ENCODE measurements around the gene CLBA1.

Gene CLBA1

DNA sequence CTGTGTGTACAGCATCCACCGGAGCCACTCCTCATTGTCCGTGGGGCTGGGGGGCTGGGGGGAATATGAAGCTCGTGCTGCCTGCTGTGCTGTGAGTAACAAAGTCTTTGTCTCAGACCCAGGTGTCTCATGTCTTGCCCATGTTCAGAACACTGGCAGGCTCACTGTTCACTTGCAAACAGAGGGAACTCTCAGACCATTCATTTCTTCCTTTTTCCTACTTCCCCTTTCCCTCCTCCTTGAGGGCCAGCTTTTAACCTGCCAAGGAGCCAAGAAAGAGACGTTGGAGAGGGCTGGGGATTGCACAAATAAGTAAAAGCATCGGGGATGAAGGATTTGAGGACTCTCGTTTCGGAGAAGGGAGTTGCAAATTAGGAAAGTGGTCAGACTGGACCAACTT, 58.1 kb downstream of the CLBA1 start:
- Histone ChIP-seq H3K9ac (ENCODE audit: low read depth, low read length, poor library complexity, severe bottlenecking) (no peak overlapping the region), H4K20me1 (ENCODE audit: insufficient read depth, low read length, poor library complexity, severe bottlenecking) (no peaks in the 10 kb centered on the region), H3K36me3 (ENCODE audit: insufficient read depth, low read length) (no peaks in the 10 kb centered on the region), H2AFZ (ENCODE audit: low read length) (no peak overlapping the region), H3K4me1 (ENCODE audit: insufficient read depth, low read length, poor library complexity, severe bottlenecking) (no peaks in the 10 kb centered on the region), H3F3A (ENCODE audit: low read depth) (no peaks in the 10 kb centered on the region), H3K9me2 (replicated peaks; ENCODE audit: low read depth, low read length) (no peaks in the 10 kb centered on the region), H3K79me2 (ENCODE audit: insufficient read depth, low read length) (no peaks in the 10 kb centered on the region), H3K4me3 (ENCODE audit: low read length, poor library complexity, severe bottlenecking) (no peak overlapping the region), H3K27me3 (ENCODE audit: insufficient read depth, low read length, poor library complexity, severe bottlenecking) (no peaks in the 10 kb centered on the region), H3K4me2 (ENCODE audit: low read depth, low read length, poor library complexity, severe bottlenecking) (no peak overlapping the region), H3K9me3 (ENCODE audit: insufficient read depth, low read depth, low read length) (no peaks in the 10 kb centered on the region)
- no peak for TF ChIP-seq EZH2phosphoT487 (IDR thresholded peaks at IDR 0.05; ENCODE audit: borderline replicate concordance)
- TF ChIP-seq, protein P1, sequence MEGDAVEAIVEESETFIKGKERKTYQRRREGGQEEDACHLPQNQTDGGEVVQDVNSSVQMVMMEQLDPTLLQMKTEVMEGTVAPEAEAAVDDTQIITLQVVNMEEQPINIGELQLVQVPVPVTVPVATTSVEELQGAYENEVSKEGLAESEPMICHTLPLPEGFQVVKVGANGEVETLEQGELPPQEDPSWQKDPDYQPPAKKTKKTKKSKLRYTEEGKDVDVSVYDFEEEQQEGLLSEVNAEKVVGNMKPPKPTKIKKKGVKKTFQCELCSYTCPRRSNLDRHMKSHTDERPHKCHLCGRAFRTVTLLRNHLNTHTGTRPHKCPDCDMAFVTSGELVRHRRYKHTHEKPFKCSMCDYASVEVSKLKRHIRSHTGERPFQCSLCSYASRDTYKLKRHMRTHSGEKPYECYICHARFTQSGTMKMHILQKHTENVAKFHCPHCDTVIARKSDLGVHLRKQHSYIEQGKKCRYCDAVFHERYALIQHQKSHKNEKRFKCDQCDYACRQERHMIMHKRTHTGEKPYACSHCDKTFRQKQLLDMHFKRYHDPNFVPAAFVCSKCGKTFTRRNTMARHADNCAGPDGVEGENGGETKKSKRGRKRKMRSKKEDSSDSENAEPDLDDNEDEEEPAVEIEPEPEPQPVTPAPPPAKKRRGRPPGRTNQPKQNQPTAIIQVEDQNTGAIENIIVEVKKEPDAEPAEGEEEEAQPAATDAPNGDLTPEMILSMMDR (conservative IDR thresholded peaks at IDR 0.05; ENCODE audit: low read length) = no peak

Measured in Loucy (cell line).